Smooth muscle cell (in vitro differentiated cells): Measurements from ENCODE around the gene FRMD4A. TPM values are rescaled to one million over a fixed set of nuclear protein-coding genes. Genes with fewer than 3 reads are reported as not detected.

Source experiments
- DNase-seq: peaks from one replicate; lab custom pipeline; 2025; ENCODE audit not compliant: unreplicated experiment; lab: John Stamatoyannopoulos, UW
- H2AFZ ChIP-seq: fragments of 200-600 bp; sonication (generic); 2 replicates; pipeline ENCODE4 v1.6.0; 2016; ENCODE audit warnings: antibody characterized with exemption, low read depth, mild to moderate bottlenecking
- H3F3A ChIP-seq: fragments of 200-600 bp; sonication (generic); 2 replicates; pipeline ENCODE4 v1.6.0; 2017; ENCODE audit warnings: antibody characterized with exemption, low read depth
- H3K27ac ChIP-seq: fragments of 200-600 bp; sonication (generic); 2 replicates; pipeline ENCODE4 v1.5.1; 2016; ENCODE audit warnings: low read depth, mild to moderate bottlenecking
- H3K27me3 ChIP-seq: fragments of 200-600 bp; sonication (generic); 2 replicates; pipeline ENCODE4 v1.6.1; 2016; ENCODE audit warnings: low read depth, mild to moderate bottlenecking
- H3K36me3 ChIP-seq: fragments of 200-600 bp; sonication (generic); 2 replicates; pipeline ENCODE4 v1.5.1; 2016; ENCODE audit warnings: low read depth
- H3K4me1 ChIP-seq: fragments of 200-600 bp; sonication (generic); 2 replicates; pipeline ENCODE4 v1.5.1; 2016; ENCODE audit warnings: low read depth
- H3K4me2 ChIP-seq: fragments of 200-600 bp; sonication (generic); 2 replicates; pipeline ENCODE4 v1.6.0; 2016; ENCODE audit warnings: mild to moderate bottlenecking
- H3K4me3 ChIP-seq: fragments of 200-600 bp; sonication (generic); 2 replicates; pipeline ENCODE4 v1.5.1; 2016; ENCODE audit warnings: mild to moderate bottlenecking
- H3K79me2 ChIP-seq: fragments of 200-600 bp; sonication (generic); 2 replicates; pipeline ENCODE4 v1.6.0; 2016; ENCODE audit warnings: low read depth, mild to moderate bottlenecking
- H3K9ac ChIP-seq: fragments of 200-600 bp; sonication (generic); 2 replicates; pipeline ENCODE4 v1.6.0; 2016; ENCODE audit warnings: low read depth
- H3K9me3 ChIP-seq: fragments of 200-600 bp; sonication (generic); replicated peaks from 2 replicates; pipeline ENCODE4 v1.5.1; 2016; ENCODE audit warnings: low read depth
- H4K20me1 ChIP-seq: fragments of 200-600 bp; sonication (generic); 2 replicates; pipeline ENCODE4 v1.6.0; 2016; ENCODE audit warnings: low read depth
- CTCF ChIP-seq: fragments of 200-600 bp; sonication (generic); IDR thresholded peaks from 2 replicates; pipeline ENCODE4 v1.5.1; 2017; ENCODE audit warnings: borderline replicate concordance, mild to moderate bottlenecking, antibody characterized with exemption; ENCODE audit not compliant: insufficient read depth, poor library complexity, severe bottlenecking
- WGBS: methylation state at CpG from one replicate; pipeline ENCODE4 v1.1.7; 2016; ENCODE audit warnings: low lambda C conversion rate; 5-methylcytosine and 5-hydroxymethylcytosine counted together
- polyA plus RNA-seq: library from polyadenylated mRNA; unstranded; fragments of >200 nt; fragmentation: Nextera tagmentation; extraction: Ambion mirVana; gene quantifications from 2 replicates; pipeline ENCODE4 v1.2.1, GENCODE V29; 2016
- total RNA-seq: library from RNA; depleted of rRNA; stranded (reverse); fragments of >200 nt; gene quantifications from 2 replicates; pipeline ENCODE4 v1.2.3, GENCODE V29; 2014

Gene FRMD4A
- total and polyA plus RNA-seq, 2 experiments from 2014 or later, result 3.0 to 5.4 TPM

GRCh38 chr10:13909516-13910258 lies 421.0 kb downstream of the FRMD4A start:
- no peaks in the 10 kb centered on the region for H3K9me3 ChIP-seq
- no peaks in the 10 kb centered on the region for H3K36me3 ChIP-seq
- 75% methylated on average over 5 of the region's 5 CpGs for WGBS
- H4K20me1 ChIP-seq, result no peaks in the 10 kb centered on the region
- H3K4me2 ChIP-seq, result no peak overlapping the region
- no peak overlapping the region for H2AFZ ChIP-seq
- no peak for DNase-seq
- no peak overlapping the region for H3K9ac ChIP-seq
- H3K27me3 ChIP-seq, result peaks cover 62% of the 10 kb centered on the region
- no peak overlapping the region for H3K4me3 ChIP-seq
- no peaks in the 10 kb centered on the region for H3K79me2 ChIP-seq
- no peaks in the 10 kb centered on the region for H3F3A ChIP-seq
- H3K27ac ChIP-seq, result no peak overlapping the region
- H3K4me1 ChIP-seq, result no peaks in the 10 kb centered on the region
- no peak for TF ChIP-seq CTCF

DNA sequence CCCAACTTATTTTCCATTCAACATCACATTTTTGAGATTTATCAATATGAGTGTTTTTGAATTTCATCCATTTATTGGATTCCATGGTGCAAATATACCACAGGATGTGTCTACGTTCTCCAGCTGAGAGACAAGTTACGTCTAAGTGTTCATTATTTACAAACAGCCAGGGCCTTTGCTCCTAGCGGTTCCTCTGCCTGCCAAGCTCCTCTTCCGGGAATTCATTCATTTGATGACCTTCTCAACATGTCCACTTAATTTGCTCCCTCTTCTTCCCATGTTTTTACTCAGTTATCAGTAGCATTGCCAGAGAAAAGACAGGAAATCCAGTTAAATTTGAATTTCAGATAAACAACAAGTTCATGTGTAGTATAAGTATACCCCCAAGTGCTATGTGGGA lies 422.2 kb downstream of the FRMD4A start:
- Histone ChIP-seq H2AFZ (no peak overlapping the region), H3K79me2 (no peaks in the 10 kb centered on the region), H3F3A (no peaks in the 10 kb centered on the region), H3K4me1 (no peaks in the 10 kb centered on the region), H4K20me1 (no peaks in the 10 kb centered on the region), H3K4me3 (no peak overlapping the region), H3K9ac (no peak overlapping the region), H3K27ac (no peak overlapping the region), H3K9me3 (no peaks in the 10 kb centered on the region), H3K4me2 (no peak overlapping the region), H3K36me3 (no peaks in the 10 kb centered on the region), H3K27me3 (peaks cover 61% of the 10 kb centered on the region)
- 95% methylated on average over 4 of the region's 4 CpGs for WGBS
- no peak for DNase-seq
- no peak for TF ChIP-seq CTCF

DNA sequence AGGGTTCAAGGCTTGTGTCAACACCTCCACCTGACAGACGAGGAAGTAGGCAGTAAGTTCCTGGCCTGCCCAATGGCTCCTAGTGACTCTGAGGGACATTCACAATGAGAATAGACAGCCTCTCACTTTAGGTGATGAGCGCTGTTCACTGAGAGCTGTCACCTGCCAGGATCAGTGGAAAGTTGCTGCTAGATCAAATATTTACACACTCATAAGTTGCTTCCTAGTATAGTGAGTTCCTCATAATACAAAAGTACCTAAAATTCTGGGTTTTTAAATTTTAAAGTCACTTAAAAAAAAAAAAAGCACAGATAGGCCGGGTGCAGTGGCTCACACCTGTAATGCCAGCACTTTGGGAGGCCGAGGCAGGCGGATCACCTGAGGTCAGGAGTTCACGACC lies 423.2 kb downstream of the FRMD4A start:
- Histone ChIP-seq H4K20me1 (no peaks in the 10 kb centered on the region), H3K4me1 (no peaks in the 10 kb centered on the region), H3K4me3 (no peak overlapping the region), H3K27ac (no peak overlapping the region), H3K9me3 (no peaks in the 10 kb centered on the region), H3K9ac (no peak overlapping the region), H2AFZ (no peak overlapping the region), H3F3A (no peaks in the 10 kb centered on the region), H3K4me2 (no peak overlapping the region), H3K79me2 (no peaks in the 10 kb centered on the region), H3K36me3 (no peaks in the 10 kb centered on the region), H3K27me3 (peaks cover 54% of the 10 kb centered on the region)
- 79% methylated on average over 6 of the region's 6 CpGs for WGBS
- no peak for DNase-seq
- no peak for TF ChIP-seq CTCF

DNA sequence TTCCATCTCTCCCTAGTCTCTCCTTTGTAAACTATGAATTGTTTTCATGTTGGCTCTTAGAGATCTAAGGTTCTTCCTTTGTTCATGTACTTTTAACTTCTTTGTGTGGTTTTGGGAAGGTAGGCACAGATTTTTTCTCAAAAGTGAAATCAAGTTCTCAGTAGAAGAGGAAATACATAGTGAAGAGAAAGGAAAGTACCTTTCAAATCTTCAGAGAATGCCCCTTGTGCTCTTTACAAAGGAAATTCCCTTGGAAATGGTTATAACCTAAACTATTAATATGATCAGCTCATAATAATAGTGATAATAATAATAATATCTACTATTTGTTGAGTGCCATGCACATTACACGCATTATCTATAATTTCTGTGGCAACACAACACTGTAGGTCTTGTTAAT lies 425.4 kb downstream of the FRMD4A start:
- Histone ChIP-seq H3K4me1 (no peaks in the 10 kb centered on the region), H3K9ac (no peak overlapping the region), H3F3A (no peaks in the 10 kb centered on the region), H3K27me3 (peaks cover 40% of the 10 kb centered on the region), H3K27ac (no peak overlapping the region), H2AFZ (no peak overlapping the region), H3K4me2 (no peak overlapping the region), H3K4me3 (no peak overlapping the region), H3K79me2 (no peaks in the 10 kb centered on the region), H3K9me3 (no peaks in the 10 kb centered on the region), H4K20me1 (no peaks in the 10 kb centered on the region), H3K36me3 (no peaks in the 10 kb centered on the region)
- TF ChIP-seq CTCF, result no peak
- no peak for DNase-seq
- 97% methylated on average over 1 of the region's 1 CpG for WGBS
